ENCODE results near the gene KIF15.
A peak's percentile ranks its signal among the peaks of the same experiment; 100 is the strongest.
"Not testable (repeated sequence)": the region's sequence is repeated elsewhere in the genome, so short reads cannot be mapped to it uniquely, and the experiment has no call there.

The KIF15 gene, protein sequence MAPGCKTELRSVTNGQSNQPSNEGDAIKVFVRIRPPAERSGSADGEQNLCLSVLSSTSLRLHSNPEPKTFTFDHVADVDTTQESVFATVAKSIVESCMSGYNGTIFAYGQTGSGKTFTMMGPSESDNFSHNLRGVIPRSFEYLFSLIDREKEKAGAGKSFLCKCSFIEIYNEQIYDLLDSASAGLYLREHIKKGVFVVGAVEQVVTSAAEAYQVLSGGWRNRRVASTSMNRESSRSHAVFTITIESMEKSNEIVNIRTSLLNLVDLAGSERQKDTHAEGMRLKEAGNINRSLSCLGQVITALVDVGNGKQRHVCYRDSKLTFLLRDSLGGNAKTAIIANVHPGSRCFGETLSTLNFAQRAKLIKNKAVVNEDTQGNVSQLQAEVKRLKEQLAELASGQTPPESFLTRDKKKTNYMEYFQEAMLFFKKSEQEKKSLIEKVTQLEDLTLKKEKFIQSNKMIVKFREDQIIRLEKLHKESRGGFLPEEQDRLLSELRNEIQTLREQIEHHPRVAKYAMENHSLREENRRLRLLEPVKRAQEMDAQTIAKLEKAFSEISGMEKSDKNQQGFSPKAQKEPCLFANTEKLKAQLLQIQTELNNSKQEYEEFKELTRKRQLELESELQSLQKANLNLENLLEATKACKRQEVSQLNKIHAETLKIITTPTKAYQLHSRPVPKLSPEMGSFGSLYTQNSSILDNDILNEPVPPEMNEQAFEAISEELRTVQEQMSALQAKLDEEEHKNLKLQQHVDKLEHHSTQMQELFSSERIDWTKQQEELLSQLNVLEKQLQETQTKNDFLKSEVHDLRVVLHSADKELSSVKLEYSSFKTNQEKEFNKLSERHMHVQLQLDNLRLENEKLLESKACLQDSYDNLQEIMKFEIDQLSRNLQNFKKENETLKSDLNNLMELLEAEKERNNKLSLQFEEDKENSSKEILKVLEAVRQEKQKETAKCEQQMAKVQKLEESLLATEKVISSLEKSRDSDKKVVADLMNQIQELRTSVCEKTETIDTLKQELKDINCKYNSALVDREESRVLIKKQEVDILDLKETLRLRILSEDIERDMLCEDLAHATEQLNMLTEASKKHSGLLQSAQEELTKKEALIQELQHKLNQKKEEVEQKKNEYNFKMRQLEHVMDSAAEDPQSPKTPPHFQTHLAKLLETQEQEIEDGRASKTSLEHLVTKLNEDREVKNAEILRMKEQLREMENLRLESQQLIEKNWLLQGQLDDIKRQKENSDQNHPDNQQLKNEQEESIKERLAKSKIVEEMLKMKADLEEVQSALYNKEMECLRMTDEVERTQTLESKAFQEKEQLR (N-terminal part only)

GRCh38 chr3:44761424-44762169 lies at the start of gene KIF15, which contains the start of gene KIAA1143:
KIF15 (plus strand) TSS chr3:44761794; CDS start chr3:44761866, 72 bp downstream.
KIAA1143 (minus strand) TSS chr3:44761619; CDS start chr3:44761602, 17 bp downstream.
- DNase-seq = peak; percentile 58 to 77

GRCh38 chr3:44712455-44713075 lies 49.0 kb upstream of the KIF15 start, which contains the start of gene ZNF502:
ZNF502 (plus strand) TSS chr3:44712660; CDS start chr3:44720262, 7,602 bp downstream.
- peak in 1 of 2 experiments; percentile 52 for DNase-seq

- DNase-seq = no peak
Observed at GRCh38 chr3:44721231-44722102, 40.1 kb upstream of the KIF15 start.

DNA sequence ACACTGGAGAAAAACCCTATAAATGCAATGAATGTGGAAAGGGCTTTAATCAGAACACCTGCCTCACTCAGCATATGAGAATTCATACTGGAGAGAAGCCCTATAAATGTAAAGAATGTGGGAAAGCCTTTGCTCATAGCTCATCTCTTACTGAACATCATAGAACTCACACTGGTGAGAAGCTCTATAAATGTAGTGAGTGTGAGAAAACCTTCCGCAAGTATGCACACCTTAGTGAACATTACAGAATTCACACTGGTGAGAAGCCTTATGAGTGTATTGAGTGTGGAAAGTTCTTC lies 39.5 kb upstream of the KIF15 start:
- no peak for DNase-seq

GRCh38 chr3:44729384-44729910 lies 32.1 kb upstream of the KIF15 start, which contains the start of gene ZNF501:
ZNF501 (plus strand) TSS chr3:44729635; CDS start chr3:44734422, 4,787 bp downstream.
- DNase-seq = peak in 1 of 2 experiments; percentile 35

DNA sequence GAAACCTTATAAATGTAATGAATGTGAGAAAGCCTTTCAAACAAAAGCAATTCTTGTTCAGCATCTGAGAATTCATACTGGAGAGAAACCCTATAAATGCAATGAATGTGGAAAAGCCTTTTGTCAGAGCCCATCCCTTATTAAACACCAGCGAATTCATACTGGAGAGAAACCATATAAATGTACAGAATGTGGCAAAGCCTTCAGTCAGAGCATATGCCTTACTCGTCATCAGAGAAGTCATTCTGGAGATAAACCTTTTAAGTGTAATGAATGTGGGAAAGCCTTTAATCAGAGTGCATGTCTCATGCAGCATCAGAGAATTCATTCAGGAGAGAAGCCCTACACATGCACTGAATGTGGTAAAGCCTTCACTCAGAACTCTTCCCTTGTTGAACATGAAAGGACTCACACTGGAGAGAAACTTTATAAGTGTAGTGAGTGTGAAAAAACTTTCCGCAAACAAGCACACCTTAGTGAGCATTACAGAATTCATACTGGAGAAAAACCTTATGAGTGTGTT lies 26.9 kb upstream of the KIF15 start:
- DNase-seq = no peak

DNA sequence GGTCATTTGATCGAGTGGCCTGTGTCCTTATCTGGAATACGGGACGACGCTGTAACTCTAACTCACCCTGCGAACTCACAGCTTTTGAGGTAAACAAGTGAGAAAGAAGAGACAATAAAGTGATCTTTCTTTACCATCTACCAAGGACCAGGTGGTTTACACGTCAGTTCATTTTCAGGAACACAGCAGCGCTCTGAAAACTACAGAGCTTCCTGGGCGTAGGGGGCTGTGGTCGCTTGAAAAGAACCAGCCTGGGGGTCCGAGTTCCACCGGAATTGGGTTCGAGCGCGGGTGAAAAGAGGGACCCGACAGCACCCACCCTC lies 532 bp upstream of the KIF15 start:
- no peak for DNase-seq

- no peak for DNase-seq
Observed at GRCh38 chr3:44762170-44762677, 630 bp downstream of the KIF15 start.

DNA sequence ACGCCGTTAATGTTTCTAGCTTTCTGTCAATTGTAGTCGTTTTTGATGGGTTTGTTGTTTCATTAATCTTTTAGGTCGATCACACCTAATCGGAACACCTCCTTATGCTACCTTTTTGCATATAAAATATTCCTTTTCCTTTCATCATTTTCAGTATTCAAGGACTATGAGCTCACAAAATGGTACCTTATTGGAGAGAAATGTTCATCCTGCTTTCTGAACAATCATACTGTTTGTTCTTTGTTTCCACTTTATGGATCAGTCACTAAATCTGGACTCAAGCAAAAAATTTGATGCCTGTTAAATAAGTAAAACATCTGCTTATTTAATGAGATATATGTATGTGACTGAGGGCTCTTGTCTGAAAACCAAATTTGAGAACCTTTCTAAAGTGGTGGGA lies 1.1 kb downstream of the KIF15 start:
- DNase-seq = no peak

DNA sequence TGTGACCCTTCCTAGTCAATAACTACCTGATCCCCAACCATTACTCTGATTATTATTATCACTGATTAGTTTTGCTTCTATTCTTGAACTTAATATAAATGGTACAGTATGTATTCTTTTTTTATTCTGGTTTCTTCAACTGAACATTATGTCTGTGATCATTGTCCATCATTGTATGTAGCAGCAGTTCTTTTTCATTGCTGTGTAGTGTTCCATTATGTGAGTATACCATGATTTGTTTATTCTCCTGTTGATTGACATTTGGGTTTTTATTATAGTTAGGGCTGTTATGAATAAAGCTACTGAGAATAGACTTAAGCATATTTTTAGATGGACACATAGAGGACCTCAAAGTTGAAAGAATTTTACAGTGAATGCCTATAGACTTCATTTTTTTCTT lies 2.7 kb downstream of the KIF15 start:
- DNase-seq = no peak

GRCh38 chr3:44771424-44772098 lies 10.0 kb downstream of the KIF15 start:
- no peak for DNase-seq

GRCh38 chr3:44772099-44772442 lies 10.5 kb downstream of the KIF15 start:
- DNase-seq = no peak

DNA sequence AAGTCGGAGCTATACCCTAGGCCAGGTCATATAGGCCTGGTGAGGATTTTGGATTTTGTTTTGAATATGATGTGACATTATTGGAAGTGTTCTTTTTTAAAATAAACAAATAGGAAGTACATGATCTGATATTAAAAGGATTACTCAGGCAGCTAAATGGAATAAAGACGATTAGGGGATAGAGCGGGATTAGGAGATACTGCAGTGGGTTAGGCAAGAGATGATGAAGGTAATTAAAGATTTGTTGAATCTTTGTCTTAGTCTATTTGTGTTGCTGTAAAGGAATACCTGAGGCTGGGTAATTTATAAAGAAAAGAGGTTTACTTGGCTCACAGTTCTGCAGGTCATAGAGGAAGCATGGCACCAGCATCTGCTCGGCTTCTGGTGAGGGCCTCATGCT lies 21.3 kb downstream of the KIF15 start:
- no peak for DNase-seq

- DNase-seq = no peak
Observed at GRCh38 chr3:44795197-44795596, 33.6 kb downstream of the KIF15 start.

- no peak for DNase-seq
Observed at GRCh38 chr3:44802011-44802410, 40.4 kb downstream of the KIF15 start.

DNA sequence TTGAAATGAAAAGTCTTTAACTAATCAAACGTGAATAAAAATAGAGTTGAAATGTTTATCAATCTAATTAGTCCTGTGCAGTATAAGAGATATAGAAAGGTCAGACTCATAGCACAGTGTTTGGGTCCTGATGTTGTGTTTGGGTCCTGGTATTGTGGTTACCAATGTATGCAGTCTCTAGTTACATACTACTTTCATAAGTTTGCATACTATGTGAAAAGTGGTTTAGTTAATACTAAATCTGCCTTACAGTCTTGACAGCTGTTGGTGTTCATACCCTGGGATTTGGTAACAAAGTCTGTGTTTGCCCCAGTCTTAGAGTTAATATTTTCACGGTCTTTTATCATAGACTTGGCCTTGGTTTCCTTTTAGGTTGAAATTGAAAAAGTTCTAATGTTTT lies 41.7 kb downstream of the KIF15 start:
- no peak for DNase-seq

DNA sequence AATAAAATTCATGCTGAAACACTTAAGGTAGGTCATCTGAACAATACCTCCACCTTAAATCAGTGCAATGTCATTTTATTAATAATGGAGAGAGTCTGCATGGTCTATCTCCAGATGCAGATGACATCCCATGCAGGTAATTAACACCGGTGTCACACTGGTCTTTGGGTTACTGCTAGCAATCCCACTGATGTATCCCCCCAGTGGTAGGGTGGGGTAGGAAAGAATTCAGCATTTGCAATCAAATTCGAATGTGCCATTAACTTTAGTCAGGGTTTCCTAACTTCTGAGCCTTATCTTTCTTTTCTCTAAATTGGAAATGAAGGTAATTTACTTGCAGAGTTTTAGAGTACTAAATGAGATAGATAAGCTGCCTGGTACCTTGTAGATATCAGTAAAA lies 44.4 kb downstream of the KIF15 start:
- no peak for DNase-seq

DNA sequence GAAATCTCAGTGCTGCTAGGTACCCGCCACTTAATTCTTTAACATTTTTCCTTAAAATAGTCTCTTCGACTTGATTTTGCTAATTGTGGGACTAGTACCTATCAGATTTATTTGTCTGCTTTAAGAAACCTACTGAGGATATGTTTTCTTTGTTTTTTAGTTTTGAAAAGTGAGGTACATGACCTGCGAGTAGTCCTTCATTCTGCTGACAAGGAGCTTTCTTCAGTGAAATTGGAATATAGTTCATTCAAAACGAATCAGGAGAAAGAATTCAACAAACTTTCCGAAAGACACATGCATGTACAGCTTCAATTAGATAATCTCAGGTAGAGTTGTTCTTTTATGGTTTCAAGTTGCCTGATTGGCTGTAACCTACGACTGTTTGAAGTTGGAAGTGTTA lies 53.2 kb downstream of the KIF15 start:
- no peak for DNase-seq

GRCh38 chr3:44816334-44816733 lies 54.7 kb downstream of the KIF15 start:
- not testable (repeated sequence) for DNase-seq

All from cerebellar nuclear complex (tissue), 1 donor.